ENCODE measurements around the gene GRAMD2A.
"Not testable (repeated sequence)": the region's sequence is repeated elsewhere in the genome, so short reads cannot be mapped to it uniquely, and the experiment has no call there.

The GRAMD2A gene

DNA sequence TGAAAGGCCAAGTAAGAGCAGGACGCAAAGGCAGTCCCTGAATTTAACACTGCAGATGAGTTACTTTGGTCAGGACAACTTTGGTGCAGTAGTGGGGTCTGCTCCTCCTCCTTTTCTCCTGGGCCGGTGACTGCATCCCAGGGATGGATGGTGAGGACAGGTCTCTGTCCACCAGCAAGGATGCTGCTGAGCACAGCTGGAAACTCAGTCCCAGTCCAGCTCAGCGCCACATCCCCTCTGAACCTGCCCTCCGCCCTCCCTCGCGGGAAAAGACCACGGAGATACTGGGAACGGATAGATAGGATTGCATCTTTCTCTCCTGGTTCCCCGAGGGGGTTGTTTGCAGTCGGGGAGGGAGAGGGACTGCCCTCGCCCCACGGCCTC, 13.8 kb downstream of the GRAMD2A start:
- no peak for DNase-seq

DNA sequence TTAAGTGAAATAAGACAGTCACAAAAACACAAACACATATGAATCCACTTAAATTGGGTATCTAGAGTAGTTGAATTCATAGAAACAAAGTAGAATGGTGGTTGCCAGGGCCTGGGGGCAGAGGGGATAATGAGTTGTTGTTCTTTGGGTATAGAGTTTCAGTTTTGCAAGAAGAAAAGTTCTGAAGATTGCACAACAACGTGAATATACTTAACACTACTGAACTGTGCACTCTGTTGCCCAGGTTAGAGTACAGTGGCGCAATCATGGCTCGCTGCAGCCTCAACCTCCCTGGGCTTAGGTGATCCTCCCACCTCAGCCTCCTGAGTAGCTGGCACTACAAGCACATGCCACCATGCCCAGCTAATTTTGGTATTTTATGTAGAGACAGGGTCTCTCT, 14.9 kb downstream of the GRAMD2A start:
- no peak for DNase-seq

DNA sequence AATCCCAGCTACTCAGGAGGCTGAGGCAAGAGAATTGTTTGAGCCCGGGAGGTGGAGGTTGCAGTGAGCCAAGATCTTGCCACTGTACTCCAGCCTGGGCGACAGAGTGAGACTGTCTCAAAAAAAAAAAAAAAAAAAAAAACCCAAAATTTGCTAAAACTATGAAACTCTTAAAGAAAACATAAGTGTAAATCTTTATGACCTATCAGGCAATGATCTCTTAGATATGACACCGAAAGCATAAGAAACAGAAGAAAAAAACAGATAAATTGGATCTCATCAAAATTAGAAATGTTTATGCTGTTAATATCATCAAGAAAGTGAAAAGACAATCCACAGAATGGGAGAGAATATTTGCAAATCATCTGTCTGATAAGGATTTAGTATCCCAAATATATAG, 15.3 kb downstream of the GRAMD2A start:
- DNase-seq: no peak

DNA sequence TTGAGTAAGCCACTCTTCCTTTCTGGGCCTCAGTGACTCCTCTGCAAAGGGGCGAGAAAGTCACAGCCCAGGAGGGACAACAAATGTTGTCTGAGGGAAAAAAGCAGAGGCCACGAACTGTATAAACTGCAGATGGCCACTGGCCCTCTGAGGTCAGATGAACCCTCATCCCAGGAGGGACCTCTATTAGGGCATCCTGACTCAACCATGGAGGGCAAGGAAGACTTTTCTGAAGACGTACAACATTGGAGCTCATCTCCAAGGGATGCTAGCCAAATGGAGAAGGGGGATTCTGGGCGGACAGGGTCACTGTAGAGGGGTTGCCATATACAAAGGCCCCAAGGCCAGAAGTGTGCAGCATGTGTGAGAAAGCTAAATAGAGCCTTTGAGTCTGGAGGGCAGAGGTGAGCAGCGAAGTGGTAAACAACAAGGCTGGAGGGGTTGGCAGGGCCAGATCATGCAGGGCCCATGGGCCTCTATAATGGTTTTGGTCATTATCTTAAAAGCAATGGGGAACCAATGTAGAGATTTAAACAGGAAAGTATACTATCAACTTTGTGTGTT, 16.7 kb downstream of the GRAMD2A start:
- DNase-seq: no peak

DNA sequence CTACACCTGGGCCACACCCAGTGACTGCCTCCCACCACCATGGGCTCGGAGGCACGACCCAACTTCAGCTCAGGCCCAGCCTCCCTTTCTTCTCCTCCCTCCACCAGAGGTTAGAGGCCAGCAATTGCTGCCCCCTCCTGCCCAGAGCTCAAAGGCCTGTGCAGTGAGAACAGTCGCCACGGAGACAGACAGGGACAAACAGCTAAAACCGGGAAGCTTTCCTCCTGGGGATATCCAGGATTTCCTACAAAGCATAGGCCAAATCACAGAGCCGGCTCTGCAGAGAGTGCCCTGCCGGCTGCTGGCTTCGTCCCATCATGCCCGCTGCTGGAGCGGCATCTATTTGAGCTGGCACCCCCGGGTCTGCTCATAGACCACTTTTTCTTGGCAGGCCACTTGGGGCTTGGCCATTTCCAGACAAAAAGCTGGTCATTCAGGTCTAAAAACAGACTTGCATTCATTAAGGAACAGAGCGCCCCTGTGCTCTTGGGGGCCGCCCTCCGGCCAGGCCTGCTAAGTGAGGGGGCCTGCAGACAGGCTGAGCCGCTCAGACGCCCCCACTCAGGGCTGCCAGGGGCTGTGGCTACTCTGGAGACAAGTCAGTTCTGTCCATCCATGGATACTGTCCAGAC, 17.5 kb downstream of the GRAMD2A start:
- DNase-seq: no peak

DNA sequence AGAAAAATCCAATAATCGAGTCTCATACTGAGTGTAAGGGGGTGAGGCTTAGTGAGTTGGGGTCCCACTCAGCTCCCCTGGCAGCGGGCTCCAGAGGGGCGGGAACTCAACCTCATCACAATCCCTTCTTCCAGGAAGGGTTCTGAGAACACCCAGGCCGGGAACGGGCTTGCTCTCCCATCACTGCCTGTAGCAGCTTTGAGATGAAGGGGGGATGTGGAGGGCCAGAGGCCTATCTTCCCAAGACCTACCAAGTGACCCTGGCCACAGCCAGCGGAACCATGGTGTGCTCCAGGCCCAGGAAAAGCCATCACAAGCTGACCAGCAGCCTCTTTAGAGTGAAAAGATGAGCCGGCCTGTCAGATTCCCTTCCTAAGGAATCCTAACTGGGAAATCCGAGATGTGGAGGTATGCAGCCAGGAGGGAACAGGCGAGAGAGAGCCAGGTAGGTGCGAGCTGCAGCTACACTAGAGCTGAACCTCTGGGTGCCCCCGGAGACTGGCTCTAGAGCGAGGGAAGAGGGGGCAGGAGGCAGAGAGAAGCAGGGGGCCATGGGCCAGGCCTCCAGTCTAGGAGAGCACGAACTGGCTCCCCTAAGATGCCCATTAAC, 18.5 kb downstream of the GRAMD2A start:
- no peak for DNase-seq

DNA sequence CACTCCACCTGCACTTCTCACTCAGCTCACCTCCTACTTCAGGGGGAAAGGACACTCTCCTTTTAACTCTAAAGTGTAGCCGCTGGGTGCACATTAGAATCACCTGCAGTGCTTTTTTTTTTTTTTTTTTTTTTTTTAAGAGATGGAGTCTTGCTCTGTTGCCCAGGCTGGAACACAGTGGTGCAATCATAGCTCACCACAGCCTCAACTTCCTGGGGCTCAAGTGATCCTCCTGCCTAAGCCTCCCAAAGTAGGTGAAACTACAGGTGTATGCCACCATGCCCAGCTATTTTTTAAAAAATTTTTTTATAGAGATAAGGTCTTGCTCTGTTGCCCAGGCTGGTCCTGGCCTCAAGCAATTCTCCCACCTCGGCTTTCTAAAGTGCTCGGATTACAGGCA, 20.8 kb downstream of the GRAMD2A start:
- no peak for DNase-seq

DNA sequence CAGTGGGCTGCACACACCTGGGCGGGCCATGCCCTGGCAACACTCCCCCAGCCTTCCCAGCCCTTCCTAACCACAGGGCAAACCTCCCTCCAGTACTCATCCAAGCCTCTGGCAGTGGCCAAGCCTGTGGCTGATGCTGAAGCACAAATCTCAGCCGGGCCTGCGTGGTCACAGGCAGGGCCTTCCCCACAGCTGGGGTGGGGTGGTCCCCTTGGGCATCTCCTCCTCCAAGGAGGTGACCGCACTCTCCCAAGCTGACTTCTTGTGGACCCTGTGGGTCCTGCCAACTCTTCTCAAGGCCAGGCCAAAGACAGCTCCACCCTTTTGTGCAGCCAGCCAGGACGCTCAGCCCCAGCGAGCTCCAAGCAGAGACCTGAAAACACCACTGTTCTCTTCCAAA, 21.4 kb downstream of the GRAMD2A start:
- DNase-seq: no peak

DNA sequence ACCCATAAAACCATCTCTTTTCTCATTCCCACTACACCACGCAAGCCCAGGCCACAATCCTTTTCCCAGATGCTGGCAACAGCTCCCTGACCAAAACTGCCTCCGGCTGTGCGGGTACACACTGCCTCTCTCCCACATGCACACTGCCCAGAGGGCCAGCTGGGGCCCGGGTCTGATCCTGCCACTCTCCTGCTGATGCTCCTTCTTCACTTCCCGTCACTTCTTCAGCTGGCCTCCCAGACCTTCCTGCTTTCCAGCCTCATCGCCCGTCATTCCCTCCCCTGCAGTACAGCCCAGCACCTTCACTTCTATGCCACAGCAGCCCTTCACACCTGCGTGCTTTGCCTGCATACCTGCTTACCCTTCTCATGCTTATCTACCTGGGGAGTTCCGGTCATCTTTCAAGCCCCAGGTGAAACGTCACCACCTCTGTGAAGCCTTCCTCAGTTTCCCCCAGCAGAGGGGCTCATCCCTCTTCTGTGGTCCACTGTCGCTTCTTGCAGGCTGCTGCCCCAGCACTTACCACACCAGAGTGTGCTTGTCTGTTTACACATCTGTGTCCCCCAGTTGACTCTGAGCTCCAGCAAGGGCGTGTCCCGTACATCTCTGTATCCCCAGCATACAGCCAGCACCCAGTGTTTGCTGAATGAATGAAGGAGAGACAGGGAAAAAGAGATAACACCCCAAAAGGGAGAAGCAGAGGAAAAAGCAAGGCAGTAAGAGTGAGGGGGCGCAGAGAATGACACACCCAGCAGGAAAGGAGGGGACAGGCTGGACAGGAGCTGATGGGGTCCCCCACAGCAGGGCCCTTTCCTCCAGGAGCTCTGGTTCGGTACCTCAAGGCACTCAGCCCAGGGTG, 22.2 kb downstream of the GRAMD2A start:
- no peak for DNase-seq

DNA sequence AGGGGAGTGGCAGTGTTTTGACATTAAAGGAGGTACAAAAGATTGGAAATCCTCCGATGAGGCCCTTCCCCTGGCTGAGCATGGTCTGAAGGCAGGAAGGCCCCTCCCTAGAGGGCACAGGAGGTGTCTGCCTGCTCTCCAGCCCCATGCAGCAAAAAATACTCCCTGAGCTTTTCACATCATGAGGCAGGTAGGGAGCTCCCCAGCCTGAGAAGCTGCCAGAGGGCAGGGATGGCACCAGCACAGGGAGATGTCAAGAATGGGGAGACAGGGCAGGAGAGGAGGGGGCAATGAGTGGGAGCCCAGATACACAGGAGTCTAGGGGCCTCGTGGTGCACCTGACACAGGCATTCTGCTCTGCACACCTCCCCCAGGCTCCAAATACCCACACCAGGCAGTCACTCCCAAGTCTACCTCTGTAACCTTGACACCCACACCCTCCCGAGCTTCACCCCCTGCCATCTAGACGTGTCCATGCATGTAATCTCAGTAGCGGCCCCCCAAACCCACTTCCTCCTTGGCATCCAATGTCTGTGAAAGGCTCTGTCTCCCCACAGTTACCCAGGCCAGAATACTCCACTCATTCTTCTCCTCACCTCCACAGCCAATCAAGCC, 22.9 kb downstream of the GRAMD2A start:
- DNase-seq: no peak

DNA sequence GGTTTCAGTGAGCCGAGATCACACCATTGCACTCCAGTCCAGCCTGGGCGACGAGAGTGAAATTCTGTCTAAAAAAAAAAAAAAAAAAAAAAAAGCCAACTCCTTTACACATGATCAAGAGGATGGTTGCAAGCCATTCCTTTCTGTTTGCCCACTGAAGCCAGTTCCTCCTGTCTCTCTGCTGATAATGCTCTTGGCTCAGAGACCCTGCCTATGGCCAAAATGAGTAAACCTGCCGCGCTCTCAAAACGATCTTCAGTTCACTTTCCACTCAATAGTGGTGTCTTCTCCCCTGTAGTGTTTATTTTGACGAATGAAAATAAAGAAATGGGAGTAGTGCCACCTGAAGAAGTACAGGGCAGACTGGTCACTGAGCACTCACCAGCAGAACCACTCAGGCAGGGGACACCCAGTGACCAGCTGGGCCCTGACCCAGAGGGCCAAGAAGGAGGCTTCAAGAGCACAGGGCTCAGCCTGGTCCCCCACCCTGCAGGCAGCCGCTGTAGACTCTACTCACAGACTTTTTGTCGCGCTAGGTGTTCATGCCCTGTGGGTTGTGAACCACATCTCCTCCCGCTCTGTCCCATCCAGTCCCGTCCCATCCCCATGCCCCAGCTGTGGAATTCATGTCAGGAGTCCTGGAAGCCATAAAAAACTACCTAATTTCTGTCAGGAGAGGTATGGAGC, 23.6 kb downstream of the GRAMD2A start:
- DNase-seq: no peak

DNA sequence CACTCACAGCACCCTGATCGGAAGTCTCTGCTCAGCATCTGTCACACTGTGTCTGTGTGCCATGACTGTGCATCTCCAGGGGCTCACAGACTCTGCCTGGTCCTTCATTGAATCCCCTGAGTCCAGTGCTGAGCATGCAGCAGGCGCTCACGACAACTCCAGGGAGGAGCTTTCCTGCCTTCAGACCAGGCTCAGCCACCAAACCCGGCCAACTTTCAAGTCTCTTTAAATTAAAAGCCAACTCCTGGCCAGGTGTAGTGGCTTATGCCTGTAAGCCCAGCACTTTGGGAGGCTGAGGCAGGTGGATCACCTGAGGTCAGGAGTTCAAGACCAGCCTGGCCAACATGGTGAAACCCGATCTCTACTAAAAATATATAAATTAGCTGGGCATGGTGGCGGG, 24.2 kb downstream of the GRAMD2A start:
- DNase-seq: no peak

DNA sequence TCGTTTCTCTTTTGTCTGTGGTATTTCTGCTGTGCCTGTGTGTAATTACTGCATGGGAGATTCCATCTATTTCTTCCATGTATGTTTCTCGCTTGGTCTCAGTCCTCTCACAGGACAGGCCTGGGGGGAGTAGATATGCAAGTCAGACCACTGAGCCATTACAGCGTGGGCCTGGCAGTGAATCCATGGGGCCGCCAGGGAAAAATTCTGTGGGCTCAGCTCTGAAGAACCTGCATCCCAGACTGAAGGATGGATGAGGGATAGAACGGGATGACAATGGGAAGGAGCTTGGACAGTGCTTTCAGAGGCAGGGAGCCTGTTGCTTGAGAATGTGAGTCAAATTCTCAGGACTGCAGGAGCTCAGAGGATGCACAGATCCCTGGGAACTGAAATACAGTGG, 24.8 kb downstream of the GRAMD2A start:
- DNase-seq: no peak

DNA sequence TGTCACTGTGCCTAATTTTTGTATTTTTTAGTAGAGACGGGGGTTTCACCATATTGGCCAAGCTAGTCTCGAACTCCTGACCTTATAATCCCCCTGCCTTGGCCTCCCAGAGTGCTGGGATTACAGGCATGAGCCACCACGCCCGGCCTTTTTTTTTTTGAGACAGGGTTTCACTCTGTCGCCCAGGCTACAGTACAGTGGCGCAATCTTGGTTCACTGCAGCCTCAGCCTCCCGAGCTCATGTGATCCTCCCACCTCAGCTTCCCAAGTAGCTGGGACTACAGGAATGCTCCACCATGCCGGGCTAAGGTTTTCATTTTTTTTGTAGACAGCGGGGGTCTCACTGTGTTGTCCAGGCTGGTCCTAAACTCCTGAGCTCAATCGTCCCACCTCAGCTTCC, 25.6 kb downstream of the GRAMD2A start:
- DNase-seq: not testable (repeated sequence)

DNA sequence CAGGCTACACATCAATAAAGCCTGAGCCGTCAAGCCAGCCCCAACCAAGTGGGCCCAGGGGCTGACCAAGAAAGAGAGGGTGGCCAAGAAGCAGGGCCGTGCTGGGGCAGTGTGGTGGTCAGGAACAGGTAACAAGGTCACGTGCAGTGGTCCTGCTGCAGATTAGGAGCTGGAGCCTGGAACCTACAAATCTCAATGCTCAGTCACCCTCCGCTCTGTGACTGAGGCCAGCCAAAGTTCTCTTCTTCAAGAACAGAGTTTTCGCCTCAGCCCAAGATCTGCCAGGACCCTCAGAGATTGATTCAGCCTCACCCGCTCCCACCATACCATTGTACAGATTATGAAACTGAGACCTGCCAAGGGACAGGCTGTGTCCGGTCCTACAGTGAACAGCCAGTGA, 26.9 kb downstream of the GRAMD2A start:
- no peak for DNase-seq

DNA sequence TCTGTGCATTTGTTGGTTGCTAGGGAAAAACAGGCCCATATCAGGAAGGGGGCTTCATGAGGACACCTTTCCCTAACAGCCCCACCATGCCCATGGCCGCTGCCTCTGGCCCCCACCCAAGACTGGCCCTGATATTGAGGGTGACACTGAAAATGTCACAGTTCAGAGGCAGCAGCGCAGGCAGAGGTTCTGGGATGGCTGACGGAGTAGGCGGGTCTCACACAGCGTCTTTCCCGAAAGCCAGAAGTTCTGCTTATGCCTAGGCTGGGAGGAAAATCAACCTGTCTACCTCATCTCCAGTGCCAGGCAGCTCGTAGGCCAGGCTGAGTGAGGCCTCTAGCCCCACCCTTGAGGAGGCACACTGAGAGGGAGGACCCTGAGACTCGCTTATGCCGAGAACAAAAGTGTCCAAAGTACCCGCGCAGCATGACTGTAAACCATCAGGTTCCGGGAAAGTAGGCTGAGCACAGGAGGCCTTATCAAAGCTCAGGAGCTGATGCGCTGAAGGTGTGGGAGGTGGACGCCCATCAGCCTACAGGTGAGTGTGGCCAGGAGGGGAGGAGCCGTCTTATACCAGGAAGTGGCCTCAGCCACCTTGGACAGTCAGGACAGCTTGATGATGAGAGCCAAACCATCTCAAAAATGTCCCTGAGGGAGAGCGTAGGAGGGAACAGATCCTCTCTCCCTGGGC, 27.5 kb downstream of the GRAMD2A start:
- DNase-seq: no peak

DNA sequence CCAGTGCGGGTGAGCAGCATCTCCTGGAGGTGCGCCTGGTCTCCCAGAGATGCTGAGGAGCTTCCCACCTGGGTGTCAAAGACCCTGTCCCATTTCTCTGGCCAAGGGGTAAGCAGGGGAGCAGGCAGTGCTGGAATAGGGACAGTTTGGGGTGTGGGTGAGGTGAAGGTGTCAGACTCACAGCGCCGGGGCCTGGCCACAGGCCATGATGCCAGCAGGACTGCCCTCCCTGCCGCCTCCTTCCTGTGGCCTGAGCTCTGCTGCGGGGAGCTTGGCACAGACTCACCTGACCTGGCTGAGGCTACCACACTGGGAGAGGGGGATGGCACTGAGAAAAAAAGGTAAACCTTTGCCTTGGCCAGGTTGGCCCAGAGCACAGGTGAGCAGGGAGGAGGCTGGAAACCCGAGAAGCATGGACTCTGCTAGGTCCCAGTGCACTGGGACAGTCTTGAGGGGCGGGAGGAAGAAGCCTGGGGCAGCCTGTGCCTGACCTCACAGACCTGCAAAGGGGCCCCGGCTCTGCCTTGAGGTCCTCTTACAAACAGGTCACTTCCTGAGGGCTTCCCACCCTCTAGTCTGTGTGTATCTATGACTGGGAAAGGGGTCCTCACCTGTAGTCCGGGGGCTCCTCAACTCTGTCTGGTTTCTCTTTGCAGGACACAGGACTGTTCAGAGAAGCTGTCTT, 28.2 kb downstream of the GRAMD2A start:
- DNase-seq: no peak

DNA sequence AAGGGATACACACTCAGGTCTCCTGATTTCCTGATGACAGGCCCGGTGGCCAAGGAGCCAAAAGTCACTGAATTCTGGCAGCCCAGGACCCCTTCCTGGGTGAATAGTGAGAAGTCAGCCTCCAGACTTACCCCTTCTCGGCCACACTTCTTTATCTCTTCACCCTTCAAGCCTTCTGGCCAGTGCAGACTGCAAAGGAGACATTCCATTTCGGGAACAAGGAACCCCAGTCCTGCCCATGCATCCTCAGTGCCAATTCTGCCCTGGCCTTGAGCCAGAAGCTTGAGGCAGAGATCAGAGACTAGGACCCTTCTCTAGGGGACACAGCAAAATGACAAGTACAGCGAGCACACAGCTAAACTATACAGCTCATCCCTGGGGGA, 28.8 kb downstream of the GRAMD2A start:
- no peak for DNase-seq

DNA sequence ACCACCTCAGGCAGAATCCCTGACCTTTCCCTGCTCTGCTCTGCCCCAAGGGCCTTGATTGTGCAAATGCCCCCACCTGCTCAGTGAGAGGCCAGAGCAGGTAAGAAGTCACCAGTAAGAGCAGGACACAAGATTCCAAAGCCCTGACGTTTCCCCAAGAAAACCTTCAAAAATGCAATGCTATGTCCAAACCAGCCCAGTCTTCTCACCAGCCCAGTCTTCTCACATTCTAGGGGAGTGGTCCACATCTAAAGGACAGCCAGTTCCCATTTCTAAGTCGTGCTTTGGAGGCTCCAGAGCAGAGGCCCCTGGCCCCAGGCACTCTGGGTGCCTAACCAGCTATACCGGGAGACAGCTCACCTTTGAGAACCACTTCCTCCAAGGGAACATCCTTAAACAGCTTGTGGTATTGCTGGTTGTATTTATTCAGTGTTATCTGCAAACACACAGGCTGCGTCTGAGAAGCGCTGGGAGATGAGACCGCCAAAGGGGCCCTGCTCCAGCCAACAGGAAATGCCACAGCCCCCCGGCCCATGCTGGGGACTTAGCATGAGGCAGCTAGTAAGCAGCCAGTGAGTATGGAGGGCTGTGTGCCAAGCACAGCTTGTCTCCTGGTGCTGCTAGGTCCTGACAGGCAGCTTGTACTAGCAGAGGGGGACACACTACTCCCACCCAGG, 29.3 kb downstream of the GRAMD2A start:
- no peak for DNase-seq

DNA sequence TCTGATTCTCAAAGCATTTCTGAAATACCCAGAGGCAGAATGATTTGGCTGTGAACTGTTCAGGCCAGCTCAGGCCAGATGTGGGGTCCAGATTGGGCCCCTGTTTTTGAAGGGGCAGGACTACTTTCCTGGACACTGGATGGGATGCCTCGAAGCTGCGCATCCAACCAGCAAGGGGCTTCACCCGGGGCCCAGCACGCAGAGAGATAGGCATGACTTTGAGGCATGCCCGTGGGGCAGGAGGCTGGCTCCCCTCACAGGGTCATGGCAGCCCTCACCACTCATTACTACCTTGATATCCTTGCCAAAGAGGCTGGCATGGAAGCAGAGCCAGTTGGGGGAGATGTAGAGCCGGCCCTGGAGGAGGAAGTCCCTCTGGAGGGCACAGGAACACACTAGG, 30.1 kb downstream of the GRAMD2A start:
- DNase-seq: no peak
